Measurements from ENCODE around the gene PPFIA4. TPM values are rescaled to one million over a fixed set of nuclear protein-coding genes. Genes with fewer than 3 reads are reported as not detected.

PPFIA4 gene
- total and polyA plus RNA-seq, 8 donors = 0.29 to 2.2 (median 0.89) TPM; not detected in 1

DNA sequence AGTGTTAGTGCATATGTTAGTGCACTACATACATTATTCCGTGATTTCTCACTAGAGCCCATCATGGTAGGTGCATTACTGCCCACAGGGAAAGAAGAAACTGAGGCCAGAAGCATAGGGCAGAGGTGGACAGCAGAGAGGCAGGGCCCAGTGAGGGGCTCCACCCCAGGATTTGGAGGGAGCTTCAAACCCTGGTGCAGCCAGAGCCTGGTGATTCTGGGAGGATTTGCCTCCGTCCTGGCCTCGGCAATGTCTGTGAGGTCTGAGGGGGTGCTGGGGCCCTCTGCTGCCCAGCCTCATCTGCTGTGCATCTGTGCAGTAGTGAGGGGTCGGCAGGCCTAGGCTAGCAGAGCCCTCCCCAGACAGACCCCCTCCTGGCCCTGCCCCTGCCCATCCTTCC is 22.8 kb downstream of the PPFIA4 start:
- intact Hi-C loops (cut with DNase I; ENCODE audit: low total_unique reads) = no loop called here
- Histone ChIP-seq H3K4me1 (peaks cover 0 to 6% (median 2%) of the 10 kb centered on the region in 4 donors), H3K9me3 (no peaks in the 10 kb centered on the region), H3K27ac (no peak overlapping the region), H3K27me3 (peaks cover 0 to 42% (median 4%) of the 10 kb centered on the region in 3 donors), H3K4me3 (no peak overlapping the region), H3K36me3 (no peaks in the 10 kb centered on the region)
- no peak for DNase-seq
- 63 to 84% (median 77%) methylated on average over 4 of the region's 4 CpGs for WGBS, 5 donors
- TF ChIP-seq, protein P1, sequence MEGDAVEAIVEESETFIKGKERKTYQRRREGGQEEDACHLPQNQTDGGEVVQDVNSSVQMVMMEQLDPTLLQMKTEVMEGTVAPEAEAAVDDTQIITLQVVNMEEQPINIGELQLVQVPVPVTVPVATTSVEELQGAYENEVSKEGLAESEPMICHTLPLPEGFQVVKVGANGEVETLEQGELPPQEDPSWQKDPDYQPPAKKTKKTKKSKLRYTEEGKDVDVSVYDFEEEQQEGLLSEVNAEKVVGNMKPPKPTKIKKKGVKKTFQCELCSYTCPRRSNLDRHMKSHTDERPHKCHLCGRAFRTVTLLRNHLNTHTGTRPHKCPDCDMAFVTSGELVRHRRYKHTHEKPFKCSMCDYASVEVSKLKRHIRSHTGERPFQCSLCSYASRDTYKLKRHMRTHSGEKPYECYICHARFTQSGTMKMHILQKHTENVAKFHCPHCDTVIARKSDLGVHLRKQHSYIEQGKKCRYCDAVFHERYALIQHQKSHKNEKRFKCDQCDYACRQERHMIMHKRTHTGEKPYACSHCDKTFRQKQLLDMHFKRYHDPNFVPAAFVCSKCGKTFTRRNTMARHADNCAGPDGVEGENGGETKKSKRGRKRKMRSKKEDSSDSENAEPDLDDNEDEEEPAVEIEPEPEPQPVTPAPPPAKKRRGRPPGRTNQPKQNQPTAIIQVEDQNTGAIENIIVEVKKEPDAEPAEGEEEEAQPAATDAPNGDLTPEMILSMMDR (IDR thresholded peaks at IDR 0.05) = no peak
- TF ChIP-seq POLR2AphosphoS5 (IDR thresholded peaks at IDR 0.05) (no peak), POLR2A (IDR thresholded peaks at IDR 0.05) (no peak), EP300 (IDR thresholded peaks at IDR 0.05) (no peak)

DNA sequence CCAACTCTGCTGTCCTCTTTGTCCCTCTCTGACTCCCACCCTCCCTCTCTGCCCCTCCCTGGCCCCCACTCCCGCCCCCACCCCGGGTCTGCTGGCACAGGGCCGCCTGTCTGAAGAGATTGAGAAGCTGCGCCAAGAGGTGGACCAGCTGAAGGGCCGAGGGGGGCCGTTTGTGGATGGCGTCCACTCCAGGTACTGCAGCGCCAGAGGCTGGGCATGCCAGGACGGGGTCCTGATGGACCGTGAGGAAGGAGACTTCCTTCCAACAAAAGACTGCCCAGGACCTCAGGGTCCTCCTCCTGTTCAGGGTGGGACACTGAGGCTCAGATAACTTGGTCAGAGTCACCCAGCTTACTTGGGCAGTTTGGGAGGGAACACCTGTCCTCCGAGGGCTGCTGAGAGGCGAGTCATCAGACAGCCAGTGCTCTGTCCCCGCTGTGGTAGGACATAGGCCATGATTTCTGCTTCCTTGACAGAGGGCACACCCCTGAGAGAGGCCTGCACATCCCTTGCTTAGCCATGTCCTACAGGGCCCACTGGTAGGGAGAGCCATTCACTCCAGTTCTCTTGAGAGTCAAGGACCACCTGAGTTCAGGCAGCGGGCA is 23.4 kb downstream of the PPFIA4 start:
- no peaks in the 10 kb centered on the region for H3K9me3 ChIP-seq
- no peaks in the 10 kb centered on the region for H3K36me3 ChIP-seq
- intact Hi-C loops (cut with DNase I; ENCODE audit: low total_unique reads) = no loop called here
- H3K4me1 ChIP-seq = peaks cover 0 to 6% (median 2%) of the 10 kb centered on the region in 4 donors
- no peak overlapping the region for H3K27ac ChIP-seq
- WGBS, 5 donors = 71 to 83% (median 79%) methylated on average over 12 to 14 of the region's 14 CpGs
- TF ChIP-seq, protein P1 (IDR thresholded peaks at IDR 0.05) = no peak
- TF ChIP-seq POLR2A (IDR thresholded peaks at IDR 0.05) = no peak
- no peak for TF ChIP-seq POLR2AphosphoS5 (IDR thresholded peaks at IDR 0.05)
- H3K27me3 ChIP-seq = peaks cover 0 to 42% (median 4%) of the 10 kb centered on the region in 3 donors
- H3K4me3 ChIP-seq = no peak overlapping the region
- DNase-seq = no peak

DNA sequence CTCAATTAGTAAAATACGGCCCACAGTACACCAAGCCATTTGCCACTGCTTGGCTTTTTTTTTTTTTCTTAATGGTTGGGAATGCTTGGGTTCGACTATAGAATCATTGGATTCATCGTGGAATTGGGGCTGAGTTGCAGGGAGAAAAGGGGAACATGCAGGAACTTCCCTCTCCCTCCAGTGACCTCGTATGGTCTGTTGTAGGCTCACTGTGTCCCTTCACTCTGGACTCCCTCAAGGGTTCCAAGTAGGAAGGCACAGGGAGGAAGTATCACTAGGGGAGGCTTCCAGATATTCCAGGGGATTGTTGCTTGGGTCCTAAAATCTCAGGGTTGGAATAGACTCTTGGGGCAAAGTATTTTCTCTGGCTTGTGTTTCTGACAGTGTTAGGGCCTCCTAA is 24.5 kb downstream of the PPFIA4 start:
- Histone ChIP-seq H3K4me1 (peaks cover 0 to 6% (median 2%) of the 10 kb centered on the region in 4 donors), H3K27me3 (peaks cover 0 to 36% (median 4%) of the 10 kb centered on the region in 3 donors), H3K9me3 (no peaks in the 10 kb centered on the region), H3K27ac (no peak overlapping the region), H3K4me3 (no peak overlapping the region), H3K36me3 (no peaks in the 10 kb centered on the region)
- no peak for DNase-seq
- 77 to 84% (median 82%) methylated on average over 4 of the region's 4 CpGs for WGBS, 5 donors
- intact Hi-C loops (cut with DNase I; ENCODE audit: low total_unique reads) = no loop called here
- no peak for TF ChIP-seq POLR2AphosphoS5 (IDR thresholded peaks at IDR 0.05)
- no peak for TF ChIP-seq POLR2A (IDR thresholded peaks at IDR 0.05)
- no peak for TF ChIP-seq EP300 (IDR thresholded peaks at IDR 0.05)
- TF ChIP-seq, protein P1 (IDR thresholded peaks at IDR 0.05) = no peak

DNA sequence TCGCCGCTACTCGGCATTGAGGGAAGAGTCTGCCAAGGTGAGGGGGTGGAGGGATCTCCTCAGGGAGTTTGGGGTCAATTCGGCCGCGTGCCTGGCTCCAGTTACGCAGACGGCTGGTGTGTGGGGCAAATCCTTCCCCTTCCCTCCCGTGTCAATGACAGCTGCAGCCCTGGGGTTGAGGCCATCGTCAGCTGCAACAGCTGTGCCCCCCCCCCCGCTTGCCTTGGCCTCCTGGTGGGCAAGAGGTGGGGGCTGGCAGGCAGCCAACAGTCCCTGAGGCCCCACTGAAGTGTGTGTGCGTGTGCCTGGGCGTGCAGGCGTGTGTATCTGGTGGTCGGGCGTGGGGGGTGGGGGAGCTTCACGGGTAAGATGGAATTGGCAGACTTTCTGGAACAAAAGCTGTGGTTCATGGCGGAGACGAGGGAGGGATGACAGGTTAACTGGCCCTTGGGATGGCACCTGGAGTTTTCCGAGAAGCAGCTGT is 25.6 kb downstream of the PPFIA4 start:
- intact Hi-C loops (cut with DNase I; ENCODE audit: low total_unique reads) = no loop called here
- Histone ChIP-seq H3K27me3 (peaks cover 0 to 36% (median 4%) of the 10 kb centered on the region in 3 donors), H3K36me3 (no peaks in the 10 kb centered on the region), H3K4me3 (no peak overlapping the region), H3K4me1 (peaks cover 0 to 4% (median 0%) of the 10 kb centered on the region in 4 donors), H3K9me3 (no peaks in the 10 kb centered on the region), H3K27ac (no peak overlapping the region)
- 53 to 65% (median 58%) methylated on average over 16 to 20 of the region's 20 CpGs for WGBS, 5 donors
- TF ChIP-seq POLR2A (IDR thresholded peaks at IDR 0.05) (no peak), POLR2AphosphoS5 (IDR thresholded peaks at IDR 0.05) (no peak), EP300 (IDR thresholded peaks at IDR 0.05) (no peak)
- TF ChIP-seq, protein P1 (IDR thresholded peaks at IDR 0.05) = no peak
- DNase-seq = peak in 1 of 2 donors; percentile 55
